GM19468 (cell line): ENCODE measurements around the gene NPAP1.
"Not testable (repeated sequence)": the region's sequence is repeated elsewhere in the genome, so short reads cannot be mapped to it uniquely, and the experiment has no call there.

Experiments used
- ATAC-seq: cut with Tn5 transposase; IDR thresholded peaks from one replicate; pipeline ENCODE4 v1.9.1; 2021; ENCODE audit warnings: mild to moderate bottlenecking, moderate library complexity, moderate number of reproducible peaks; ENCODE audit not compliant: unreplicated experiment; ENCODE audit errors: extremely low read depth

The NPAP1 gene

GRCh38 chr15:24675332-24676144 lies at the start of gene NPAP1:
TSS of gene NPAP1 (plus strand) at chr15:24675775. CDS start at chr15:24675868, 93 bp downstream.
- no peak for ATAC-seq

GRCh38 chr15:24627443-24627842 lies 48.1 kb upstream of the NPAP1 start:
- no peak for ATAC-seq

- ATAC-seq, result no peak
Observed at GRCh38 chr15:24633082-24633481, 42.5 kb upstream of the NPAP1 start.

- not testable (repeated sequence) for ATAC-seq
Observed at GRCh38 chr15:24639412-24639811, 36.2 kb upstream of the NPAP1 start.

- no peak for ATAC-seq
Observed at GRCh38 chr15:24645627-24646026, 29.9 kb upstream of the NPAP1 start.

- no peak for ATAC-seq
Observed at GRCh38 chr15:24659622-24660021, 16.0 kb upstream of the NPAP1 start.

GRCh38 chr15:24662991-24663390 lies 12.6 kb upstream of the NPAP1 start:
- ATAC-seq, result no peak

- ATAC-seq, result no peak
Observed at GRCh38 chr15:24676431-24676830, 856 bp downstream of the NPAP1 start.

GRCh38 chr15:24678485-24678884 lies 2.9 kb downstream of the NPAP1 start:
- ATAC-seq, result no peak

- no peak for ATAC-seq
Observed at GRCh38 chr15:24682002-24682401, 6.4 kb downstream of the NPAP1 start.

- ATAC-seq, result not testable (repeated sequence)
Observed at GRCh38 chr15:24682905-24683304, 7.3 kb downstream of the NPAP1 start.

- no peak for ATAC-seq
Observed at GRCh38 chr15:24683736-24684135, 8.2 kb downstream of the NPAP1 start.

- no peak for ATAC-seq
Observed at GRCh38 chr15:24684313-24684712, 8.7 kb downstream of the NPAP1 start.

GRCh38 chr15:24696201-24696600 lies 20.6 kb downstream of the NPAP1 start:
- ATAC-seq, result no peak

- no peak for ATAC-seq
Observed at GRCh38 chr15:24696842-24697241, 21.3 kb downstream of the NPAP1 start.

GRCh38 chr15:24718289-24719082 lies 42.9 kb downstream of the NPAP1 start:
- ATAC-seq, result no peak

- ATAC-seq, result no peak
Observed at GRCh38 chr15:24729760-24730159, 54.2 kb downstream of the NPAP1 start.
